ENCODE results near the gene C19orf25. TPM values are rescaled to one million over a fixed set of nuclear protein-coding genes. Genes with fewer than 3 reads are reported as not detected.

The C19orf25 gene
- total and polyA plus RNA-seq, 2 of the 13 experiments (the other 11 are each of a cell fraction or from before 2014, with no cell fraction given), result 14.2 to 32.4 TPM

- TF ChIP-seq ZNF83 (CRISPR knock-in tag; IDR thresholded peaks at IDR 0.05; ENCODE audit: borderline replicate concordance) (0 out of 2 replicates have a peak, but pooled peaks have one; percentile 50), BORCS8-MEF2B (CRISPR knock-in tag; IDR thresholded peaks at IDR 0.05) (no peak), ZNF761 (CRISPR knock-in tag; conservative IDR thresholded peaks at IDR 0.05) (no peak), SOX5 (CRISPR knock-in tag; IDR thresholded peaks at IDR 0.05; ENCODE audit: borderline replicate concordance) (no peak), ZNF550 (CRISPR knock-in tag; IDR thresholded peaks at IDR 0.05; ENCODE audit: borderline replicate concordance) (0 out of 2 replicates have a peak, but pooled peaks have one; percentile 43), ZNF30 (CRISPR knock-in tag; IDR thresholded peaks at IDR 0.05) (no peak), GRHL1 (CRISPR knock-in tag; conservative IDR thresholded peaks at IDR 0.05) (no peak), RFX5 (IDR thresholded peaks at IDR 0.05; ENCODE audit: low read depth, low read length) (no peak), ZNF234 (CRISPR knock-in tag; conservative IDR thresholded peaks at IDR 0.05) (no peak), THAP11 (CRISPR knock-in tag; IDR thresholded peaks at IDR 0.05) (no peak)
Observed at GRCh38 chr19:1472231-1473084, 6.6 kb downstream of the C19orf25 start (continued).
